Activated CD8-positive, alpha-beta memory T cell treated with anti-CD3 and anti-CD28 coated beads for 4 hours (primary cell): ENCODE results near the gene LY6G6F.
"Not testable (repeated sequence)": the region's sequence is repeated elsewhere in the genome, so short reads cannot be mapped to it uniquely, and the experiment has no call there.

Experiments
- DNase-seq, 2 donors: peaks; one replicate each; pipeline ENCODE4 v3.0.0-alpha.2; 2020; ENCODE audit warnings: low read depth in 2 of 2

LY6G6F gene

GRCh38 chr6:31702819-31703716, 3.6 kb upstream of the LY6G6F start, which contains the start of gene ABHD16A:
Gene ABHD16A (minus strand): TSS chr6:31703324. CDS start chr6:31703281, 43 bp downstream.
- DNase-seq, result peak; percentile 93 to 96

DNA sequence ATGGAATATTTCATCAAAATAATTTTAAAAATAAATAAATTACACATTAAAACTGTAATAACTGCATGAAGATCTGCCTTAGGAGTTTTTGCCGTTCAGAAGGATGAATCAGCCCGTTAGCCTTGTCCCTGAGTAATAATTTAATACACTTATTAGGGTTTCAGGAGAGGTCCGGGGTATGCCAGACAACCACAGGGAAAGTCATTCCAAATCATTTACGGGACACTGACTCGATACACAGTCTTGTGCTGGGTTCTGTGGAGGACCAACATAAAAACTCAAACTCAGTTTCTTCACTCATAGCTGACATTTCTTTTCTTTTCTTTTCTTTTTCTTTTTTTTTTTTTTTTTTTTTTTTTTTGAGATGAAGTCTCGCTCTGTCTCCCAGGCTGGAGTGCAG, 735 bp upstream of the LY6G6F start:
- no peak for DNase-seq

GRCh38 chr6:31707701-31708100, 1.0 kb downstream of the LY6G6F start:
- no peak for DNase-seq

DNA sequence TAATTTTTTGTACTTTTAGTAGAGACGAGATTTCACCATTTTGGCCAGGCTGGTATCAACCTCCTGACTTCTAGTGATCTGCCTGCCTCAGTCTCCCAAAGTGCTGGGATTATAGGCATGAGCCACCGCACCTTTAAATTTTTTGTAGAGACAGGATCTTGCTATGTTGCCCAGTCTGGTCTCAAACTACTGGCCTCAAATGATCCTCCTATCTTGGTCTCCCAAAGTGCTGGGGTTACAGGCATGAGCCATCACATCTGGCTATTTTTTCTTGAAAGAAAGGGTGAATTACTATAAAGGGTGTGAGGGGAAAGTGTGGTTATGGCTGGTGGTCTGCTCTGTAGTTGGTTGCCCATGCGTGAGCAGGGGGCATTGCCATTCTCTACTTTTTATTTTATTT, 1.6 kb downstream of the LY6G6F start:
- DNase-seq, result no peak

GRCh38 chr6:31709157-31709556, 2.5 kb downstream of the LY6G6F start:
- DNase-seq, result not testable (repeated sequence)

DNA sequence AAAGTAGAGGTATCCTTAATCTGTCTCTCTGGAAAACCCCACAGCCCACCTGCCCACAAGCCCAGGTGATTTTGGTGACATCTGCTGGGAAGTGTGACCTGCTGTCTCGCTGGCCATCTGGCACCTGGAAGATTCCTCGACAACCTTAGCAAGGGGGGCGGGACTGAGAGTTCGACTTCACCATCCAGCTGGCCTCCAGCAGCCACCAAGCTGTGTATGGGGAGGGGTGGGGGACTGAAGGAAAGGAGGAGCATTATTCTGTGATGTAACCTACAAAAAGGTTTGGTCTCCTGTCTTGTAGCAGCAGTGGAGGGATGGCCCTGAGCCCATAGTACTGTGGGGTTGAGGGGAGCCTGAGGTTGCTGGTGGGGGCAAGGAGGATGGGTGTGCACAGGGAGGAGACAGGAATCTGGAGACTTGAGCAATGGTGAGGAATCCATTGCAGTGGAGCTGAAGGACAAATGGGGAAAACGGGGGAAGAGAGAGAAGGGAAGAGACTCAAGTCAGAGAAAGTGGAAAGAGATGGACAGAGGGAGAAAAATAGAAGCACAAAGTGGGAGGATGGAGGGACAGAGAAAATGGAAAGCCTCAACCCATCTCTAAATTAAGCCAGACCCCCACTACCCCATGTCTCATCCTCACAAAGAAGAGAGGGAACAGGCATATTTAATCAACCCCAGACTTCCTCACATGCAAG, 4.0 kb downstream of the LY6G6F start:
- no peak for DNase-seq

DNA sequence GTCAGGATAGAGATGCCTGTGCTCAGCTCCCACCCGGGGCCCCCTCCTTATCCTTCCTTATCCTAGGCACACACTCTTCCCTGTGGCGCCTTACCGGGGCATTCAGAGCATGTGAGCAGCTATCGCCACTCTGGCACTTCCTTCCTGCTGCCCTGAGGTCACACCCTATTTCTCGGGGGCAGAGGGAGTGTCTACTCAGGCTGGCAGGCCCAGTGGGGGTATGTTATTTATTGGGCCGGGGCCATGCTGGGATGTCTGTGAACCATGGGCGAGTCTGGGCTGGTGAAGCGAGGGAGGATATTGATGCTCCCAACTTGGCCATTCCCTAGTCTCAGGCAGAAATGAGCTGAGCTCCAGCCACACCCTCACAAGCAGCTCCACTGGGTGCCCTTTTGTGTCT, 4.6 kb downstream of the LY6G6F start:
- no peak for DNase-seq

GRCh38 chr6:31712296-31712695, 5.6 kb downstream of the LY6G6F start:
- no peak for DNase-seq

DNA sequence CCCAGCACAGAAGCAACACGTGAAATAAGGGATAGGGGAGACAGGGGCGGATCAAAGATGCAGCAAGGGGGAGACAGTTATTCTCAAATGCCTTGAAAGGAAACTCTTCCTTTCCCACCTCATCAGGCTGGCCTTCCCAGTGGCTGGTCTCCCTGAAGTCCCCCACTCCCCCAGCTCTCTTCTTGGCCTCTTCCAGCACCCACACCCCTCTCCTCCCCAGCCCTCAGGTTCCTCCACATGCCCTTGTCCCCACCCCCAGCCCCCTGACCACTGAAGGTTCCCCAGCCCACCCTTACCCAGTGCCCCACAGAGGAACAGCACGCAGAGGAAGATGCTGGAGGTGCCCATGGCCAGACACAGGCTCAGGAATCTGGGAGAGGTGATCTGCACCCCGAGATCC, 6.8 kb downstream of the LY6G6F start:
- no peak for DNase-seq

DNA sequence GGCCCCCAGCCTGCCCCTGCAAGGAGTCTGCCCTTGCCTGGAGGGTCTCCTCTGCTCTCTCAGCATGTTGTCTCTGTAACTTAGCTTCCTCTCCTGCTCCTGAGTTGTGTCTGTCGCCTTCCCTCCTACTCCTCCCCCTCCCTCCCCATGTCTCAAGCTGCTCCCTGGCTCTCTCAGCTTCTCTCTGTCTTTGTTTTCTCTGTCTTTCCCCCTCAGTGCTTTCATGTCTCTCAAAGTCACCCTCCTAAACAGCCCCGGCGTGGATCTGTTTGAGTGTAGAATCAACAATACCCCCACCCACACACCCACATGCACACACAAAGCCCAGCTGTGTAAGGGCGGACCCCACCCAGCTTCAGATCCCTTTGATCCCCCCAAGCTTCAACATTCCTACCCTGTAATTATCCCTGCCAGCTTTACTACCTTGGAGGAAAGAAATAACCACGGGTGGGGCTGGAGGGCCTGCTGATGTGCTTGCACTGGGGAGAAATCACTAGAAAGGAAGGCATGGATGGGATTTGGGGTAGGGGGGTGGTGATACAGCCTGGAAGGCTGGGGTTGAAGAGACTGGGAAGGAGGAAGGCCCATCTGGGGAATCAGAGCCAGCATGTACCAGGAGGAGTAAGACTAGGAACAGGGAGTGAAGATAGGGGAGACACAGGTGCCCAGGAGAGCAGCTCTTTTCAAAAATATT, 7.5 kb downstream of the LY6G6F start:
- no peak for DNase-seq

DNA sequence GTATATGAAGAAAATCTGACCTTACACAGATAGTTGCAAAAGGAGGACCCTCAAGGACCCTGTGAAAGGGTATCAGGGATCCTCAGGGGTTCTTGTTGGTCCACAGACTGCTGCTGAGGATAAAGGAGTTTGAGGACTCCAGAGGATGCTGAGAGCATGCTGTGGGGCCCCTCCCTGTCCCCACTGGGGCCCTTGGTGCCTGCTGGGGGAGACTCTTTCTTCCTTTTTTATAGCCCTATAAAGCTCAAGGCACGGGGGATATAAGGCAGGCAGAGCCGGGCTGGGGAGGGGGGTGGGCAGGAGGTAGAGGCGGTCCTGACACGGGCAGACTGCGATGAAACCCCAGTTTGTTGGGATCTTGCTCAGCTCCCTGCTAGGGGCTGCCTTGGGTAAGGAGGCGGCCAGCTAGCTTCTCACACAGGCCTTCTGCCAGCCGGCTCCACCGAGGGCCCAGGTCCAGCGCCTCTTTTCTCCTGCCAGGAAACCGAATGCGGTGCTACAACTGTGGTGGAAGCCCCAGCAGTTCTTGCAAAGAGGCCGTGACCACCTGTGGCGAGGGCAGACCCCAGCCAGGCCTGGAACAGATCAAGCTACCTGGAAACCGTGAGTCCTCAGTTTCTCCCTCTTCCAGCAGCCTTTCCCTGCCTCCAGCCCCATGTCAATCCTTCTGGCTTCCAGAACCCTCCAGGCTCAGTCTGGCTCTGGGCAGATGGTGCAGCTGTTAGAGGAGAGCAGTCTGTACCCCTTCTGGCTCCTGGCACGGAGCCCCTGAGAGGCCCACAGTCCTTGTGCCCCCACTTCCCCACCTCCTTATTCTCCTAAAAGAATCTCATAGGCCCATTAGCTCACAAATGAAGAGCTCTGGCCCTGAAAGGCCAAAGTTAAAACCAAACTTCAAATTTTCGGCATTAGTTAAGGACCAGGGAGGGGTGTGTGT, 8.6 kb downstream of the LY6G6F start, which contains the start of gene LY6G6D:
Gene LY6G6D (plus strand): TSS at position 327 of the 937 bp plus-strand sequence. CDS start 8 bp downstream, at position 335.
- no peak for DNase-seq

GRCh38 chr6:31717499-31718222, 11.0 kb downstream of the LY6G6F start:
- DNase-seq, result no peak

- DNase-seq, result no peak
Measured at GRCh38 chr6:31718265-31718664, 11.6 kb downstream of the LY6G6F start.

DNA sequence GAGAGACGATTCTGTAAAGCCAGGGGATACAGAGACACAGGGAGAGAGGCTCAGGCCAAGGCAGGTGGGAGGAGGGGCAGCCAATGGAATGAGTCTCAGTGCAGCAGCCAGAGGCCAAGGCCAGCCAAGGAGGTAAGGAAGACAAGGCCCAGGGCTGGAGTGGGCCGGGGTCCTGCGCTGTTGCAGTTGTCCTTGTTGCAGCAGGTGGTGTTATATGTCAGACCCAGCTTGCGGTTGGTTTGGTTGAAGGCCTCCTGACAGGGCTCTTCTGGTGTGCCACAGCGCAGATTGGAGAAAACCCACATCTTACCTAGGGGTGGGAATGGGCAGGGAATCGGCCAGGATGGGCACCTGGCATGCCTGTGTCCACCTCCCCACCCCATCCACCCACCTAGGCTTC, 12.3 kb downstream of the LY6G6F start:
- no peak for DNase-seq

GRCh38 chr6:31720196-31720770, 13.6 kb downstream of the LY6G6F start:
- no peak for DNase-seq

DNA sequence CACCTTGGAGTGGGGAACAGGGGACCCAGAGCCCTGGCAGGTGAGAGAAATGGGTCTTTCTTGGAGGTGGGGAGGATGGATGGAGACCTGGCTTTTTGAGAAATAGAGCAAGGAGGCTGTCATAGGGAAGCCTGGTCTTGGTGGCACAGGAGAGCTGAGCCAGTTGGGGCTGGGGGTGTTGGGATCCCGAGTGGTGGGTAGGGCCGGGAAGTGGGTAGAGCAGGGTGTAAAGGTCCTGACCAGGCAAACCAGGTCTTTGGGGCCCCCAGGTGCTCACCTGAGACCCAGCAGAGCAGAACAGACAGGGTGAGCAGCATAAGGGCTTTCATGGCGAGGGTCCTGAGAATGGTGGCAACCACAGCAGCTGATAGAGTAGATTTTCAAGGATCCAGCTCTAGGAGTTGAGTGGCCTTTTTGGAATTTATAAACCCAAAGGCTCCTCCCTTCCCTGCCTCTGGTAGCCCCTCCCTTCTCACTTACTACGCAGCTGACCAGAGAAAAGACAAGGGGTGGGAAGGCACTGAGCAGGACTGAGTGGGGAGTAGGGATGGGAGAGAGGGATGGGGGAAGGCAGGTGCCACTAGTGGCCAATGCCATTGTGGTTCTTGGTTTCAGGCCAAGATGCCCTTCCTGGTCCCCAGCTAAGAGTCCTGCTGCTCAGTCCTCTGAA, 14.8 kb downstream of the LY6G6F start, which contains the start of gene LY6G6C:
Gene LY6G6C (minus strand): TSS at position 396 of the 670 bp plus-strand sequence. CDS start 67 bp downstream, at position 329.
- no peak for DNase-seq

DNA sequence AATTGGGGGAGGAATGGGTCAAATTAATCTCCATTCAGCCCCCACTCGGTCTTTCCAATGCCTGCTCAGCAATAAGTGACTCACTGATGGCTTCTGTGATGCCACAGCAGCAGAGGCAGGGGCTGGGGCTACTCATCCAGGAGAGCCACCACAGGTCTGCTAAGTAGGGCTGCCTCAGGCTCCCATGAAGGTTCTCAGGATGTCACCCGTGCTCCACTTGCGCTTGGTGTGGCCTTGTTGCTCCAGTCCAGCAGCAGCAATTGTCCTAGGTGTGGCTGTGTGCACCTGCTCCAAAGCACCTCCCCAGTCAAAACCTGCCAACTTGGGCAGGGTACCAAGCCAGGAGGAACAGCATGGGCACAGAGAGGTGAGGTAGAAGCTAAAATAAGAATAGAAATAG, 15.5 kb downstream of the LY6G6F start:
- no peak for DNase-seq

- DNase-seq, result no peak
Measured at GRCh38 chr6:31723245-31723979, 16.7 kb downstream of the LY6G6F start, which contains the start of gene MPIG6B. Gene MPIG6B (plus strand): TSS chr6:31723373. CDS start chr6:31723384, 11 bp downstream.
